Activated B cell treated with CpG ODN at 0.5 μM for 24 hours (primary cell): ENCODE measurements around the gene HOMEZ. TPM values are rescaled to one million over a fixed set of nuclear protein-coding genes. Genes with fewer than 3 reads are reported as not detected.

ENCODE experiments used
- ATAC-seq: fragments of 200-7000 bp; cut with Tn5 transposase; one replicate; pipeline ENCODE4 v1.10.0; 2021; ENCODE audit warnings: low read depth, mild to moderate bottlenecking, moderate library complexity
- CTCF ChIA-PET: fragments of 350-600 bp; sonication (Branson Sonifier 250); formaldehyde crosslinking; loops from one replicate; lab custom pipeline; 2021; ENCODE audit warnings: antibody characterized with exemption; lab: Charles Lee
- POLR2A ChIA-PET: fragments of 350-600 bp; sonication (Branson Sonifier 250); formaldehyde crosslinking; loops from one replicate; lab custom pipeline; 2021; ENCODE audit warnings: antibody characterized with exemption; lab: Charles Lee
- DNase-seq: peaks from one replicate; pipeline ENCODE4 v3.0.0; 2022
- H3K27ac Mint-ChIP-seq: one replicate; pipeline ENCODE4 v1.8.0; 2020; ENCODE audit warnings: mixed read lengths
- H3K27me3 Mint-ChIP-seq: one replicate; pipeline ENCODE4 v1.8.0; 2021; ENCODE audit warnings: mixed read lengths
- H3K36me3 Mint-ChIP-seq: one replicate; pipeline ENCODE4 v1.8.0; 2021; ENCODE audit warnings: low read depth, mixed read lengths
- H3K4me1 Mint-ChIP-seq: one replicate; pipeline ENCODE4 v1.8.0; 2021; ENCODE audit warnings: mixed read lengths
- H3K4me3 Mint-ChIP-seq: one replicate; pipeline ENCODE4 v1.8.0; 2020; ENCODE audit warnings: mild to moderate bottlenecking, mixed read lengths
- H3K9me3 Mint-ChIP-seq: one replicate; pipeline ENCODE4 v1.8.0; 2020; ENCODE audit warnings: mixed read lengths
- intact Hi-C: fragments of 100-400 bp; cut with micrococcal nuclease; formaldehyde crosslinking; loops from one replicate; pipeline ENCODE4 v1.15.1; 2024
- total RNA-seq: library from RNA; stranded (reverse); gene quantifications from 2 replicates; pipeline ENCODE4 v1.2.3, GENCODE V29; 2022
- TF ChIP-seq, protein P1 (sequence below): fragments of 200-600 bp; IDR thresholded peaks from one replicate; pipeline ENCODE4 v1.8.0; 2022; ENCODE audit warnings: antibody characterized with exemption, mild to moderate bottlenecking

The HOMEZ gene
- total RNA-seq, 1 donor from 2014 or later = 11.5 TPM

DNA sequence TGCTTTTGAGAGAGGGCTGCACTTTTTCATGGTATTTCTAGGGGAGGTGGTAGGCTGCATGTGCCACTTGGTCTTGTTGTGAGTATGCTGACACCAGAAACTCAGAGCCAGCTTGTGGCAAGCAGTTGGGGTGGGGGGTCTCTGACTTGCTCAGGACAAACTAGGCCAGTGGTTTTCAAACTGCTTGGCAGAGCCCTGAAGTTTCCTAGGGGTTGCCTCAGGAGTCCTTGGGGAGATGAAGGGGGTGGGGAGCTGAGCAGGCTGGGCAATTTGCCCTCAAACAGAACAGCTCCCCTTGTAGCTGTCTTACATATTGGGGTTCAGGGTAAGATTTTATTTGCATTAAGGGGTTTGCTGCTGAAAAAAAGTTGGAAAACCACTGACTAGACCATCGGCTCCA is 24.6 kb upstream of the HOMEZ start:
- ATAC-seq (no peak), DNase-seq (no peak)
- Mint-ChIP-seq H3K36me3 (peaks cover 6% of the 10 kb centered on the region), H3K4me1 (peaks cover 26% of the 10 kb centered on the region), H3K9me3 (no peaks in the 10 kb centered on the region), H3K4me3 (no peak overlapping the region), H3K27ac (no peak overlapping the region), H3K27me3 (no peaks in the 10 kb centered on the region)
- CTCF ChIA-PET = no interaction called here
- TF ChIP-seq, protein P1, sequence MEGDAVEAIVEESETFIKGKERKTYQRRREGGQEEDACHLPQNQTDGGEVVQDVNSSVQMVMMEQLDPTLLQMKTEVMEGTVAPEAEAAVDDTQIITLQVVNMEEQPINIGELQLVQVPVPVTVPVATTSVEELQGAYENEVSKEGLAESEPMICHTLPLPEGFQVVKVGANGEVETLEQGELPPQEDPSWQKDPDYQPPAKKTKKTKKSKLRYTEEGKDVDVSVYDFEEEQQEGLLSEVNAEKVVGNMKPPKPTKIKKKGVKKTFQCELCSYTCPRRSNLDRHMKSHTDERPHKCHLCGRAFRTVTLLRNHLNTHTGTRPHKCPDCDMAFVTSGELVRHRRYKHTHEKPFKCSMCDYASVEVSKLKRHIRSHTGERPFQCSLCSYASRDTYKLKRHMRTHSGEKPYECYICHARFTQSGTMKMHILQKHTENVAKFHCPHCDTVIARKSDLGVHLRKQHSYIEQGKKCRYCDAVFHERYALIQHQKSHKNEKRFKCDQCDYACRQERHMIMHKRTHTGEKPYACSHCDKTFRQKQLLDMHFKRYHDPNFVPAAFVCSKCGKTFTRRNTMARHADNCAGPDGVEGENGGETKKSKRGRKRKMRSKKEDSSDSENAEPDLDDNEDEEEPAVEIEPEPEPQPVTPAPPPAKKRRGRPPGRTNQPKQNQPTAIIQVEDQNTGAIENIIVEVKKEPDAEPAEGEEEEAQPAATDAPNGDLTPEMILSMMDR = no peak
- POLR2A ChIA-PET = interaction anchor here (1.4 to 14.2 kb wide), 2 partner anchors 8 to 10 kb away, joined by 6 to 339 read pairs; partner anchors contain the start of genes PABPN1 and PPP1R3E
- intact Hi-C loops = no loop called here

DNA sequence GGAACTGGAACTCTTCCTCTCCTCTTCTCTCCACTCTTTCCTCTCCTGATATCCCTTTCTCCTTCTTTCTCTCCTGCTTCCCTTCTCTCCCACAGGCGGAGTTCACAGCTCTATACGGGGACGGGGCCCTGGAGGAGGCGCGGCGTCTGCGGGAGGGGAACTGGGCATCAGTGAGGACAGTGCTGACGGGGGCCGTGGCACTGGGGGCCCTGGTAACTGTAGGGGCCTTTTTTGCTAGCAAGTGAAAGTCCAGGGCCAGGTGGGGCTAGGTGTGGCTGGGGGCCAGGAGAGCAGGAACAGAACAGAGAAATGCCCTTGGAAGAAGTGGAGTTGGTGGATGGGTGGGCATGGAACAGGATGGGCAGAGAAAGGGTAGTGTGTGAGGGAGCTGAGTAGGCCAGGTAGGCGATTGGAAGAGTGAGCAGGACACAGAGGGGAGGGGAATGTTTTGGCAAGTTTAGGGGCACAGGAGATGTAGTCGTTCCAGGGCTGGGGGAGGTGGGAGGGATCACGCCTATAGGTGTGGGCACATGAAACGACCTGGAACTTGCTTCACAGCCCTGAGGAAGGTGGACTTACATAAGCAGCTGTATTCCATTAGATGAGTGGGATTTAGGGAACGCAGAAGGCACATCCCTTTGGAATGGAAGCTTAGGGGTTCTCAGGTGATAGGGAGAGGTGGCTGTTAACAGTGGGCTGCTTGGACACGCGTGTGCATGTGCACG is 23.0 kb upstream of the HOMEZ start:
- ATAC-seq (no peak), DNase-seq (no peak)
- Mint-ChIP-seq H3K27ac (no peak overlapping the region), H3K9me3 (no peaks in the 10 kb centered on the region), H3K4me1 (peaks cover 31% of the 10 kb centered on the region), H3K4me3 (no peak overlapping the region), H3K27me3 (no peaks in the 10 kb centered on the region), H3K36me3 (peaks cover 6% of the 10 kb centered on the region)
- ChIA-PET CTCF (no interaction called here), POLR2A (interaction anchor here (1.1 to 14.2 kb wide), 2 partner anchors 11 to 18 kb away, joined by 5 to 339 read pairs; partner anchors contain the start of gene PABPN1)
- intact Hi-C loops = loop anchor here (10.0 kb wide), 1 partner anchor 924 kb away; no protein-coding TSS in a partner anchor
- TF ChIP-seq, protein P1 = no peak

DNA sequence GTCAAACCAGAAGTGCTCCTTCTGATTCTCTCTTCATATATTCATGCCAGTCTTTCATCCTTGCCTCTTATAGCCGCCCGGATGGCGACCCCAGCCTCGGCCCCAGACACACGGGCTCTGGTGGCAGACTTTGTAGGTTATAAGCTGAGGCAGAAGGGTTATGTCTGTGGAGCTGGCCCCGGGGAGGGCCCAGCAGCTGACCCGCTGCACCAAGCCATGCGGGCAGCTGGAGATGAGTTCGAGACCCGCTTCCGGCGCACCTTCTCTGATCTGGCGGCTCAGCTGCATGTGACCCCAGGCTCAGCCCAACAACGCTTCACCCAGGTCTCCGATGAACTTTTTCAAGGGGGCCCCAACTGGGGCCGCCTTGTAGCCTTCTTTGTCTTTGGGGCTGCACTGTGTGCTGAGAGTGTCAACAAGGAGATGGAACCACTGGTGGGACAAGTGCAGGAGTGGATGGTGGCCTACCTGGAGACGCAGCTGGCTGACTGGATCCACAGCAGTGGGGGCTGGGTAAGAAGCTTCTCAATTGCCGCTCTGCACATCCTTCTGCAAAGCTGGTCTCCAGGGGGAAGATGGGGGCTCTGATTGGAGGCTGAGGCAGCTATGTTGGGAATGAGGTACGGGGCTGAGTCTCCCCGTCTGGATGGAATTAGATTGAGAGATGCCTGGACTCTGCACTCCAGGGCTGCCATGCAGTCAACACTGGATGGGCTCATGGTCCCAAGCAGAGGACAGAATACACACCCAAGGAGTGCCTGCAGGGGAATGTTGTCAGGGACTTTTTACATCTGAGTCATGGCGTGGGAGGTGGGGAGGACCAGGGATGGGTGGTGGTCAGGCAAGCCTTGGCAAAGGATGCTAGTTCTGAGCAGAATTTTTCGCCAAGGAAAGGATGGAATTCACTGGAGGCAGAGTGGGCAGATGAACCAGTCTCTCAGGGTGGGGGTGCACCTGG is 22.0 kb upstream of the HOMEZ start:
- ChIA-PET POLR2A (interaction anchor here (1.1 to 14.2 kb wide), 2 partner anchors 12 to 19 kb away, joined by 5 to 339 read pairs; partner anchors contain the start of gene PABPN1), CTCF (no interaction called here)
- Mint-ChIP-seq H3K27me3 (no peaks in the 10 kb centered on the region), H3K4me1 (peaks cover 33% of the 10 kb centered on the region), H3K36me3 (peaks cover 6% of the 10 kb centered on the region), H3K27ac (peak overlapping the region; percentile 79), H3K9me3 (no peaks in the 10 kb centered on the region), H3K4me3 (peak overlapping the region; percentile 82)
- no peak for ATAC-seq
- TF ChIP-seq, protein P1 = no peak
- intact Hi-C loops = loop anchor here (10.0 kb wide), 1 partner anchor 923 kb away; no protein-coding TSS in a partner anchor
- DNase-seq = no peak

DNA sequence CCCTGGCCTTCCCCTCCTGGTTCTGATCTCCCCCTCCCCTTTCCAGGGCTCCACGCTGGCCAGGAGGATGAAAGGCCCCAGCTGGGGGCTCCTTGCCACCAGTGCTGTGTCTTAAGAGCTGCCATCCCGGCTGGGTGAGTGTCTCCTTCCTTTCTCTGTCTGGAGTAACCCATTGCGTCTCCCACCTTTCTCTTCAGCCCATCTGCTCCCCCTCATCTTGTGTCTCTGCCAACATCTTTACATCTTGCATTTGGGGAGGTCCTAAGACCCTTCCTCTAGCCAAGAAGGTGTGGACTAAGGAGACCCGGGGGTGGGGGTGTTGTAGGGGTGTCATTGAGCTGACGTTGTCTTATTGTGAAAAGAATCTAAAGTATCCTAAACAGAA is 21.2 kb upstream of the HOMEZ start:
- Mint-ChIP-seq H3K4me3 (peak overlapping the region; percentile 82), H3K27me3 (no peaks in the 10 kb centered on the region)

More for the DNA sequence above, 21.2 kb upstream of the HOMEZ start:
- Mint-ChIP-seq H3K4me1 (peaks cover 37% of the 10 kb centered on the region), H3K27ac (peak overlapping the region; percentile 79), H3K36me3 (peaks cover 9% of the 10 kb centered on the region), H3K9me3 (no peaks in the 10 kb centered on the region)
- TF ChIP-seq, protein P1 = no peak
- POLR2A ChIA-PET = interaction anchor here (0.6 to 14.2 kb wide), 5 partner anchors 10 to 707 kb away, joined by 3 to 339 read pairs (median 7); partner anchors contain the start of genes ACIN1, C14orf119 and PABPN1
- ATAC-seq (no peak), DNase-seq (no peak)
- CTCF ChIA-PET = no interaction called here
- intact Hi-C loops = loop anchor here (10.0 kb wide), 1 partner anchor 922 kb away; no protein-coding TSS in a partner anchor
